HG02852 (cell line): ENCODE results near the gene PGAM1.
A peak's percentile ranks its signal among the peaks of the same experiment; 100 is the strongest.
"Not testable (repeated sequence)": the region's sequence is repeated elsewhere in the genome, so short reads cannot be mapped to it uniquely, and the experiment has no call there.

Experiments used
- ATAC-seq: cut with Tn5 transposase; IDR thresholded peaks from one replicate; pipeline ENCODE4 v1.9.1; 2021; ENCODE audit warnings: mild to moderate bottlenecking, moderate library complexity; ENCODE audit not compliant: unreplicated experiment

PGAM1 gene

GRCh38 chr10:97425964-97426775, at the start of gene PGAM1:
Gene PGAM1 (plus strand): TSS chr10:97426191. CDS start chr10:97426308, 117 bp downstream.
- peak; percentile 74 for ATAC-seq

DNA sequence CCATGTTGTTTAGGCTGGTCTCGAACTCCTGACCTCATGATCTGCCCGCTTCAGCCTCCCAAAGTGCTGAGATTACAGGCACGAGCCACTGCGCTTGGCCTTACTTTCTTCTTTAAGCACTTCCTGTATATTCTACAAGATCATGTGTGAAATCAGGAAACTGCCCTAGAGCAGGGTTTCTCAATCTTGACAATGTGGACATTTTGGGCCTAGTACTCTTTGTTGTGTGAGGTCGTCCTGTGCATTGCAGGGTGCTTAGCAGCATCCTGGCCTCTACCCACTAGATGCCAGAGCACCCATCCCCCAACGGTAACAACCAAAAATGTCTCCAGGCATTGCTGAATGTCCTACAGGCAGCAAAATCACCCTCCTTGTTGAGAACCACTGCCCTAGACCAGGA, 49.6 kb upstream of the PGAM1 start:
- ATAC-seq = no peak

DNA sequence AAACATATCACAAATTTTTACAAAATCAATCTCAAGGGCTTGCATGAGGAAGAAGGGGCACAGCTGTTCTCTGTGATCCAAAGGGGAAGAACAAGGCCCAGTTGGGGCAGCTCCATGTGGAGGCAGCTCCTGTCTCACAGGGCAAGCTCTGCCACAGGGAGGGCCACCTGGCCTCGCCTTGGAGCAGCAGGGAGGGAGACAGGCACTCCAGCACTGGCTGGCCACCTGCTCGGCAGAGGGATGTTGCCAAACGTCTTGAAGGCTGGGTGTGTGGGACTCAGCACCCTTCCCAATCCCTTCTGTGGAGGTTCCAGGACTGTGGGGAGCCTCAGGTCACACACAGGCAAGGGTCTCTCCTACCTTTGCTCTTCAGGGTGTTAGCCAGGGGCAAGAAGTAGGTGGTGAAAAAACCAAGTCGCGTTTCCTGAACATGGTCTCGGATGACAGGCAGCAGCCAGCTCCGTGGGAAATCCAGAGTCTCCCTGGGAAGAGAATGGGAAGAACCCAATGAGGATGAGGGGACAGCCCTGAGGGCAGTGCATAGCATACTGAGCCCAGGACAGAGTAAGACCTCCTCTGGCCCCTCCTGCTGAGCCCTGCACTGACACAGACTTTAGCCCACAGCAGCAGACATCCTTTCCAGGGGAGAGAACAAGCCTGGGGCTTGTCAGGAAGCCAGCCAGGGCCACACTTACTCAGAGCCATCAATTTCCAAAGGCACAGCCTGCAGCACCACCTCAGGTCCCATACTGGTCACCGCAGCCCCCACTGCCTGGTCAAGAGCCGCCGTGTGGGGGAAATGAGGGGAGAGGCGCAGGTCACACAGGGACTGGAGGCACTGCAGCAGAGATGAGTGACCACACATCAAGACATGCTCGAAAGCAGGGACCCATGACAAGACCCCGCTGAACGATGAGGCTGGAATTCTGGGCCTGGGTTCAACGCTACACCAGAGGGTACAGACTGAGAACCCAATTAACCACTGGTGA, 46.8 kb upstream of the PGAM1 start:
- no peak for ATAC-seq

- ATAC-seq = no peak
These were observed 45.5 kb upstream of the PGAM1 start for GRCh38 chr10:97380516-97380915.

GRCh38 chr10:97381626-97382025, 44.4 kb upstream of the PGAM1 start:
- no peak for ATAC-seq

DNA sequence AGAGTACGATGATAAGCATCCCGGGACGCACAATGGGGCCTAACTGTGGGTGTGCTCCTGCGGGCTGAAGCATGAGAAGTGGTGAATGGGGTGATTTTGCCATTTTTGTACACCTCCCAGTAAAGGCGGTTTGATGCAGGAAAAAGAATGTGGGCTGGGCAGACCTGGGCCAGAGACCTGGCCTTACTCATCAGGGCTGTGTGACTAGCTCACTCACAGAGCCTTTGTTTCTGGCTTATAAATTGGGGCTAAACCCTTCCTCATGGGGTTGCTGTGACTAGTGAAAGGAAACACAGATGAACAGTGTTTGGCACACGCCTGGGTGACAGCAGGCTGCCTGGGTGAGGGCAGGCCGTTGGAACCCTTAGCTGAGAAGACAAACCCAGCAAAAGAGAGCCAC, 42.8 kb upstream of the PGAM1 start:
- ATAC-seq = no peak

DNA sequence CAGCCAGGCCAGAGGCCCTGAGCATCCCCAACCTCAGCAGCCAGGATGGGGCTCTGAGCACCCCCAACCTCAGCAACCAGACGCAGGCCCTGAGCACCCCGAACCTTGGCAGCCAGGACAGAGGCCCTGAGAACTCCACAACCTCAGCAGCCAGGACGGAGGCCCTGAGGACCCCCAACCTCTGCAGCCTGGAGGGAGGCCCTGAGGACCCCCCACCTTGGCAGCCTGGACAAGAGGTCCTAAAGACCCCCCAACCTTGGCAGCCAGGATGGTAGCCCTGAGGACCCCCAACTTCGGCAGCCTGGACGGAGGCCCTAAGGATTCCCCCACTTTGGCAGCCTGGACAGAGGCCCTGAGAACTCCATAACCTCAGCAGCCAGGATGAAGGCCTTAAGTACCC, 41.8 kb upstream of the PGAM1 start:
- ATAC-seq = no peak

GRCh38 chr10:97384641-97385040, 41.4 kb upstream of the PGAM1 start:
- ATAC-seq = no peak

DNA sequence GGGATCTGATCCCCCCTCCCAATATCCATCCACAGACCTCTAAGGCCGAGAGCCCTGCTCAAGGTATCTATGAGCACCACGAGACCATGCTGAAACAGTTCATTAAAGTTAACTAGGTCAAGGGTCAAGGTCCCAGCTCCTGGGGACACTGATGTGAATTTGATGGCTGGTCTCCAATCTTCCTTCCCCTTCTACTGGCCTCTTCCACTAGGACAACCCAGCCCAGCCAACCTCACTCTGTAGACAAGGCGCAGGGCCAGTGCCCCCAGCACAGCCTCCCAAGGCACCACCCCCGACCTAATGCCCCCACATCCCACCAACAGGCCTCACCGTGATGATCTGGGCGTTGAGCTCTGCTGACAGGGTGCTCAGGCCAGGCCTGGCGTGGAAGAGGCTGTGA, 40.4 kb upstream of the PGAM1 start:
- ATAC-seq = no peak

GRCh38 chr10:97388152-97388551, 37.8 kb upstream of the PGAM1 start:
- no peak for ATAC-seq

- no peak for ATAC-seq
These were observed 35.9 kb upstream of the PGAM1 start for GRCh38 chr10:97390091-97390490.

DNA sequence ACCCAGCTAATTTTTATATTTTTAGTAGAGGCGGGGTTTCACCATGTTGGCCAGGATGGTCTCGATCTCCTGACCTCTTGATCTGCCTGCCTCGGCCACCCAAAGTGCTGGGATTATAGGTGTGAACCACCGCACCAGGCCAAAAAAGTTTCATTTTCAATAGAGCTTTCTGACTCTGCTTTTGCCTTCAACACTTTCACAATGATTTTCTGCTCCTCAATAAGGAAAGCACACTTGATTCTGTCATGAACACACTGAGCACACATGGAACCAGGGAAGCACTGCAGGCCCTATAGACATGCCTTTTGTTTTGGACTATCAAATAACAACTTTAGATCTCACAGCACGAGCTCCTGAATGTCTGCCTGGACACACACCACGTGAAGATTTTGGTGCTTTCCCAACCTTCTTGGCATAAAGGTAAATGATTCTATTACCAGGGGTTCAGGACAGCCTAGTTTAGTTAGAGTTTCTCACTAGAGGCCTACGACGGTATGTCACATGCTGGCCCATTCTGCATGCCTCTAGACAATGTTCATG, 32.9 kb upstream of the PGAM1 start:
- ATAC-seq = no peak

DNA sequence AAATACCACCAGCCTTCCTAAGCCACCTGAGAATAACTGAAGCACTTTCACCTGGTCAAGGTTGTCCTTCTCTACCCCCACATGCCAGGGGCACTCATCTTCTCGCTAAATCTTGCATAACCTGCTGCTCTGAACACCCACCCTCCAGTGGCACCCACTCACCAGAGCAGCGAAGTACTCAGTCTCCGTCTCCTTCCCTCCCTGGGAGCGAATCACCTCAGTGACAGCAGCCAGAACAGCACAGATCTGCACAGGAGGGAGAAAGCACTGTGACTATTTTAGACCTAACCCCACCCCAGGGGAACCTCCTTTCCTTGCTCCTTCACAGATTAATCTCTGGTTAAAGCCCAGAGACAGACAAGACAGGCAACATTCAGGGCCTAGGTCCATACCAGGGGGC, 29.9 kb upstream of the PGAM1 start:
- ATAC-seq = no peak

- no peak for ATAC-seq
These were observed 26.0 kb upstream of the PGAM1 start for GRCh38 chr10:97399843-97400545.

DNA sequence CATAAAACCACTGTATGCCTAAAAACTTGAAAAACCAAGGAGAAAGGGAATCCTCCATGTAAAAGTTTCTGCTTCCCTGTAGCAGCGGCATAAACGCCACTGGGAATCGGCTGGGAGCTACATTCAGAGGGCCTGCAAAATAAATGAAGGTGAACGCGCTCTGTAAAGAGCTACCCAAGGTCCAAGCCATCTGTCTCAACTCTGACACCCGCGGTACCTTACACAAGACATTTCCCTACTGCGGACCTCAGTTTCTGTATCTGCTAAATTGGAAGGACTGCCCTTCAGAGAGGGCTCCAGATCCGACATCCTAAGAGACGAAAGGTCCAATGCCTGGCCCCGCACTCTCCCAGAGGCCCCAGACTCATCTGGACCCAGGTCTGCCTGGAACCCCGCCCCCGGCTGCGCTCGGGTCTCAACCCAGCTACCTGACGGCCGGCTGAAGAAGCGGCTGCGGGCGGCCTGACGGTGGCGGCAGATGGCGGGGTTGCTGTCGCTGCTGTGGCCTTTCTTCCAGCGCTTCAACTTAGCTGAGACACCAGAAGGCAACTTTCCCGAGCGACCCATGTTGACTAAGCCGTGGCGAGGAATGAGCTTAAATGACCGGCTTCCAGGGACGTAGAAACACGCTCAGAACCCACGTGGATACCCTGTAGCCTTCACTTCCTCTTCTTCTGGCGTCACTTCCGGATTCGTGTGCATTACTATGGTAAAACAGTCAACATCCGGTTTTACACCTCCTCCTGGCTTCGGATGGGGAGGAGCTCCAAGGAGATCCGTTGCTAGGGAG, 25.1 kb upstream of the PGAM1 start, which contains the start of gene RRP12:
TSS of gene RRP12 (minus strand) at position 676 of the 790 bp plus-strand sequence. CDS start at position 567, 109 bp downstream.
- ATAC-seq = peak; percentile 96

- ATAC-seq = no peak
These were observed 24.5 kb upstream of the PGAM1 start for GRCh38 chr10:97401455-97401919.

- ATAC-seq = no peak
These were observed 21.9 kb upstream of the PGAM1 start for GRCh38 chr10:97404044-97404443.

DNA sequence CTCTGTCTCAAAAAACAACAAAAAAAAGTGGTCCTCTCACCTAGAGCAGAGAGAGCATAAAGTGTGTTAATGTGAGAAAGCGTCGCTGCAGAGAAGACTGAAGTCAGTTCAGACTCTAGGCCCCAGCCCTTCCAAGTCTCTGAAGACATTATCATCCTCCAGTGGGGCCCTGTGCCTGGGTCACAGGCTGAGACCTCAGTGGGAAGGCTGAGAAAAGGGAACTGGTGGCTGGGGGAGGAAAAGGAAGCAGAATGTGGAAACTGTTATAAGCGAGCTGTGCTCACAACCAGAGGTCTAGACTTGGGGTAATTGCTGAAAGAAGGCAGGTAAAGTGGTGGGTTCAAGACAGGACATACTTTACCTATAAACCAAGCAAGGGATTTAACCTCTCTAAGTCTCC, 19.9 kb upstream of the PGAM1 start:
- ATAC-seq = no peak

DNA sequence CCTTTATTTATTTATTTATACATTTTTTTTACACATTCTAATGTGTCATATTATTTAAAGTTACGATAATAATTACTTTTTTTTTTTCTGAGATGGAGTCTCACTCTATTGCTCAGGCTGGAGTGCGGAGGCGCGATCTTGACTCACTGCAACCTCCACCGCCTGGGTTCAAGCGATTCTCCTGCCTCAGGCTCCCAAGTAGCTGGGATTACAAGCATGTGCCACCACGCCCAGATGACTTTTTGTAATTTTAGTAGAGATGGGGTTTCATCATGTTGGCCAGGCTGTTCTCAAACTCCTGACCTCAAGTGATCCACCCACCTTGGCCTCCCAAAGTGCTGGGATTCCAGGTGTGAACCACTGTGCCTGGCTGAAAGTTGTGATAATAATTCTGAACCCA, 19.5 kb upstream of the PGAM1 start:
- ATAC-seq = not testable (repeated sequence)
